HUDEP-2 (cell line): Measurements from ENCODE around the gene C1QTNF4.

Experiments used
- DNase-seq, 76 experiments: peaks; one replicate each; lab custom pipeline; 2025; ENCODE audit not compliant: unreplicated experiment in 76 of 76; lab: John Stamatoyannopoulos, UW

Gene C1QTNF4

DNA sequence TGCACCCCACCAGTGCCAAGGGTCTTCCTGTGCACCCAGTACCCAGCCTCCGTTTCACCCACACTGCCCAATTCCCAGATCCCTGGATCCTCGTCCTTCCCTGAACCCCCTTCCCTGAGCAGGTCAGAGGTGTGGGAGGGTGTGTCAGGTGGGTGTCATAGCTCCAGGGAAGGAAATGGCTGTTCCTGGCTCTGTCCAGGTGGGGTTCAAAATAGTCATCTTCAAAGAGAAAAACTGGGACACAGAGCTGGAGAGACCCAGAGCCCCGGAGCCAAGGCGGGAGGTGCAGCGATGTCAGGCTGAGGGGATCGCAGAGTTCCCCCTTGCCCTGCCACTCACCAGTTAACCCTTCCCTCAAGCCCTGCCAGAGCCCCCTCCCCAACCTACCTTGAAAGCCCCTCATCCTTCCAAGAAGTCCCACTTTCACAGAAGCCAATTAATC lies 698 bp downstream of the C1QTNF4 start:
- DNase-seq: no peak

DNA sequence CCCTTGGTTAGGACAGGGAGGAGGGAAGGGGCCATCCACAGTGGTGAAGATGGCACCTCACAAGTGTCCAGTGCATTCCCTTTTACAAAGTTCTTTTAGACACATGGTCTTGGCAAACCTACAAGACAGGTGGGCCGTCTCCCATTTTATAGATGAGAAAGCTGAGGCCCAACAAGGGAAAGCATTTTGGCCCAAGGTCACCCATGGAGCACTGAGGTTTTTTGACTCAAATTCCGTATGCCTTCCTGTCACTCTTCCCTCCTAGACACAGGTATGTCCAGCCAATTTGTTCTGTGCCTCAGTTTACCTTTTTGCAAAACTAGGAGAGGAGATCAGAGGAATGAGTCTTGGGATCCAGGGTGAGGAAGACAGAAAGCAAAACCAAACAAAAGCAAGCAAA lies 1.2 kb downstream of the C1QTNF4 start:
- DNase-seq: no peak

DNA sequence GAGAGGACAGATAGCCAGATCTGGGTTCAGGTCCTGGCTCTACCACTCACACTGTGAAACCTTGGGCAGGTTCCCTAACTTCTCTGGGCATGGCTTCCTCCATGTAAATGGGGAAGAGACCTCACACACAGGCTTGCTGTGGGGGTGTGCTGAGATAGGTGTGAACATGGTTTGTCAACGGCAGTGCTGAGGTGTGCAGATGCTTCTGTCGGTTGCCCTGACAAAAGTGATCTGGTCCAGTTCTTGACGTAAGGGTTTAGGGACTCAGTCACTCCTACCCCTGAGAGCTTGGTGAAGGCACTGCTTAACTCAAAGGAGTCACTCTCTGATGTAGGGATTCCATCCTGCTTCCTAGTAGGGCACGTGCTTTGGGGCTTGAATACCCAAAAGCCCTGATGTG lies 2.0 kb downstream of the C1QTNF4 start:
- DNase-seq: no peak

DNA sequence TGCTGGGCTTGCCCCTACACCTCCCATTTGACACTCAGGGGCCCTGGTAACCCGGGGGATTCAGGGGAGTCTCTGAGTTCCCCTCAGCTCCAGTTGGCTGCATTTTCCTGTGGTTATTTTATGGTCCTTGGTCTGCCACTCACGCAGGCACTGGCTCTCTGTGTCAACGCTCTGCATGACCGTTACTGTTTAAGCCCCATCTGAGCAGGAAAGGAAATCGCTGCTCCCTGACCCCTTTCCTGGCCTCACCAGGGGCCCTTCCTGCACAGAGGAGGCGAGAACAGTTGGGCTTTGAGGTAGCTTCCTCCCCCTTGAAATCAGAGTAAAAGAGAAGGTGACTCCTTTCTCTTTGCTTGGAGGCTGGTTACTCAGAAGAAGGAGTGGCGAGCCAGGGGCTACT lies 2.4 kb downstream of the C1QTNF4 start:
- no peak for DNase-seq

DNA sequence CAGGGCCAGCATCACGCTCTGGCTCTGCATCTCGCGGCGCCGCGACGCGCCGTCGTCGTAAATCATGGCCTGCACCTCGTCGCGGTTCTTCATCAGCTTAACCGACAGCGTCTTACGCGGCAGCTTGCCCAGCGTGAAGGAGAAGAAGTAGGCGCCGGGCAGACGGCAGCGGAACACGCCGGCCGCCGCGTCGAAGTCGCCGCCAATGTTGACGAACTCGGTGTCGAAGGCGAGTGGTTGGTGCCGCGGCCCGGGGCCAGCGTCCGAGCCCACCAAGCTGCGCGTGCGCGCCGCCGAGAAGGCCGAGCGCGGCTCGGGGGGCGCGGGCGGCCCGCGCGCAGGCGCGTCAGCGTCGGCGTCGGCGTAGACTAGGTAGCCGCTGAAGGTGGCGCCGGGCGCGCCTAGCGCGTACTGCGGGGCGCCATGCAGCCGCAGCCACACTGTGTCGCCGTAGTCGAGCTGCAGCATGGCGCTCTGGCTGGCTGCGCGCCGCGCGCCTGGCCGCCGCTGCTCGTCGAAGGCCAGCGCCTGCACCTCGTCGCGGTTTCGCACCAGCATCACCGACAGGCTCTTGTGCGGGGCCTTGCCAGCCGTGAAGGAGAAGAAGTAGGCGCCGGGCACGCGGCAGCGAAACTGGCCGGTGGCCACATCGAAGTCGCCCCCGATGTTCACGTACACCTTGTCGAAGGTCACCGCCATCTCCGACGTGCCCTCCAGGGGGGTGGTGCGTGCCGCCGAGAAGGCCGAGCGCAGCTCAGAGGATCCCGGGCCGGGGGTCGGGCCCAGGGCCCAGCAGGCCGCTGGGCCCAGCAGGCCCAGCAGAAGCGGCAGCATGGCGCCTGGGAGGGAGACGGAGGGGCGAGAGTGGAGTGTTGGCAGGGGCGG lies 4.0 kb downstream of the C1QTNF4 start:
- DNase-seq: no peak

DNA sequence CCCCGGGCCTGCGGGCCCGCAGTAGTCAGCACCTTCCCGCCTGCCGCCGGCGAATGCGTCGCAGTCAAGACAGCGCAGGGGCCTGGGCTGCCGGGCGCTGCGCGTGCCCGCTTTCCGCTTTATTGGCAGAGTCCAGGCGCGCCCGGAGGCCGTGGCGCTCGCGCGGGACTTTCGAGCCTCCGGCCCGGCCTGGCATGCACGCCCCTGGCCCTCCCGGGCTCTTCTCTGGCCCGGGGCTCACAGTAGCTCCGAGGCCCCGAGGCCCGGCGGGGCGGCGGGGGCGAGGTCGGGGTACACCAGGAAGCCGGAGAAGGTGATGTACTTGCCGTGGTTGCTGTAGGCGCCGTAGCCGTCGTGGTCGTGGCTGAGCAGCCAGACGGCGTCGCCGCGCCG lies 4.6 kb downstream of the C1QTNF4 start:
- DNase-seq: no peak

DNA sequence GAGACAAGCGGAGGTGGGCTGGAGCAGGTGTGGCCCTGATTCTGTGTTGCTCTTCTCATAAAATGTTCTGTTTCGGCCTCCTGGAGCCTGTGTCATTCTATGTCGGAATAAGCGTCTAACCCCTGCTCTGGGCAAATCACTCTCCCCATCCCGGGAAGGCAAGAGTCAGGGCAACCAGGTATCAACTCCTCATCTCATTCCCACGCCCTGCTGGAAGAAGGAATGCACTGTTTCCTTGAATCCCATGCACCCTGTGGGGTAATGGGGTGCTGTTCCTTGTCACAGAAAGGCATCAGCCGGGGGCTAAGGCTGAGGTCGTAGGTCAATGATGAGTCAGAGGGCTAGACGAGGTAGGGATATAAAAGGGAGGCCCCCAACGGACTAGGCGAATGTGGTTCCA lies 5.1 kb downstream of the C1QTNF4 start:
- DNase-seq: no peak

DNA sequence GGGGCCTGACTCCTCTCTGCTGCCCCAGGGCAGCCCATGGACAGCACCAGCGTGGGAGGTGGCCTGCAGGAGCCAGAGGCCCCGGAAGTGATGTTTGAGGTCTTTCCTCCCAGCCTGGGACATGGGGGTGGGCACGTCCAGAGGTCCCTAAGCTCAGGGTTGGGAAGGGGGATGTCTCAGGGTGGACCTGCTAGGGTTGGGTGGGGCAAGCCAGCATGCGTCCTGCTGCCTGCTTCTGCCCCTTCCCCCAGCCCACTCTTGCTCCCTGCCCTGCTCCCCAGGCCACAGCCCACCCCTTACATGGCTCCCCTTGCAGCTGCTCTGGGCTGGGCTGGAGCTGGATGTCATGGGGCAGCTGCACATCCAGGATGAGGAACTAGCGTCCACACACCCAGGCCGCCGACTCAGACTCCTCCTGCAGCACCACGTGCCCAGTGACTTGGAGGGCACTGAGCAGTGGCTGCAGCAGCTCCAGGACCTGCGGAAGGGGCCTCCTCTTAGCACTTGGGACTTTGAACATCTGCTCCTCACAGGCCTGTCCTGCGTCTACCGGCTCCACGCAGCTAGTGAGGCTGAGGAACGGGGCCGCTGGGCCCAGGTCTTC lies 6.4 kb downstream of the C1QTNF4 start:
- DNase-seq: no peak

DNA sequence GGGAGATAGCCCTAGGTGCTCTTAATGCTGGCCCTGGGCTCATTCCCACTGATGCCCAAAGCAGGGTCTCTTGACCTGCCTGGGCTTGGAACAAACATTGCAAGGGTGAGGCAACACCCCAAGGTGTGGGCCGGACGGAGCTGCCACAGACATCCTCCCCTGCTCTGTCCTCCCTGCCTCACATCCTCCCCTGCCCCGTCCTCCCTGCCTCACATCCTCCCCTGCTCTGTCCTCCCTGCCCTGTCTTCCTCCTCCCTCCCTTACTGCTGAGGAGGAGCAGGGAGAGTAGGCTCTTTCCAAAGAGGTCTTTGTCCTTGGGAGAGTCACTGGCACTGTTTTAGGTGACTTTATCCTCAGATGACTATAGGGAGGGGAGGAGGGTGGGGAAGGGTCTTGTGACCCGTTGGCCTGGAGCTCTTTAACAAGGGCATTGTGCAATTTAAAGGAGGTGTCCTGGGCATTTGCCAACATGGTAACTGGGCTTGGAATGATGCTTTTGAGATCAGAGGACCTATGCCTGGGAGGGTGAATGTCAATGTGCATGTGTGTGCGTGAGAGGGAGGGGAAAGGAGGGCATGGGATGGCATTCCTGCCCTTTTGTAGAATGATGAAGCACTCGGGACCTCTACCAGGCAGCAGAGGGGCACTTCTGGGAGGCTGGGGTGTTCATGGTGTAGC lies 7.0 kb downstream of the C1QTNF4 start:
- DNase-seq: no peak

DNA sequence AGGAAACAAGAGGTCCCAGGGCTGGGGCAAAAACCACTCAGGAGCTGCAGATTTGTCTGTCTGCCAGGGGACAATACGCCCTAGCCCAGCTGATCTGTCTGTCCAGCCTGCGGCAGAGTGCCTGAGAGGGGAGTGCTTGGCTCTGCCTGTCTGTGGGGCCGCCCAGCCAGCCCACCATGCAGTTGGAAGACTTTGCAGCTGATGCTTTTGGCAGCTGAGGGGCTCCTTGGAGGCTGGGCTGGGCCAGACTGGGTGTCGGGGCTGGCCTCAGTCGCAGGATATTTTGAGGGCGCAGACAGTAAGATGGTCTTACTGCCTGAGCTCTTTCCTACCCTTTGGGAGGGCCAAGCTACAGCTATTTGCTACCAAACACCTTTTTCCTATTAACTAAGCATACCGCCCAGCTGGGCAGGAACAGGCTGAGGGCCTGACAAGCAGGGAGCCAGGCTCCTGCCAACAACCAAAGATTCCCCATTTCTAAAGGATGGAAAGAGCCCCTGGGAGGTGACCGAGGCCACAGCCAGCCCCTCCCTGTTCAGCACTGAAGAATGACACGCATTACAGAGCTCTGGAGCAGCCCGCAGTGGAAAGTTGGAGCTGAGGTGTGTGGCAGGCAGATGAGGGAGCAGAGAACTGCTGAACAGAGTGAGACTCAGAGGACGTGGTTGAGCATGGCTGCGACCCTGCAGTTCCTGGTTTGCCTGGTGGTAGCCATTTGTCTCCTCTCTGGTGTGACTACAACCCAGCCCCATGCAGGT lies 7.9 kb downstream of the C1QTNF4 start, which contains the start of gene FAM180B:
Gene FAM180B (plus strand): TSS at position 581 of the 758 bp plus-strand sequence. CDS start 91 bp downstream, at position 672.
- DNase-seq: no peak

DNA sequence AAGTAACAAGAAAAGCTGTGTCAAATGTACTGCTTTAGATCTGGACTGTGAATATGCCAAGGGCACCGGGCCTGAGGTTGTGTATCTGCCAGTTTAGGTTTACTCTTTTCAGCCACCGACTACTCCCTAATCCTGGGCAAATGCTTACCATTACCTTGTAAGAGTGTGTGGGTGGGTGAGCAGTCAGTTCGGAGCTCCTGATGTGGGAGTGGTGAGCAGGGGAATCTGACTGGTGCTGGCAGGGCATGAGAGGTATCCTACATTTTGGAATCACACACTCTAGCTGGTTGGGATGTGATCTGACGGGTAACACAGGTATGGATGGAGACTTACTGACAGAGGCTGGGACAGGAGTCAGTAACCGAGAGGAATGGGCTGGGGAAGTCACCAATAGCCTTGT lies 10.4 kb downstream of the C1QTNF4 start:
- DNase-seq: no peak

DNA sequence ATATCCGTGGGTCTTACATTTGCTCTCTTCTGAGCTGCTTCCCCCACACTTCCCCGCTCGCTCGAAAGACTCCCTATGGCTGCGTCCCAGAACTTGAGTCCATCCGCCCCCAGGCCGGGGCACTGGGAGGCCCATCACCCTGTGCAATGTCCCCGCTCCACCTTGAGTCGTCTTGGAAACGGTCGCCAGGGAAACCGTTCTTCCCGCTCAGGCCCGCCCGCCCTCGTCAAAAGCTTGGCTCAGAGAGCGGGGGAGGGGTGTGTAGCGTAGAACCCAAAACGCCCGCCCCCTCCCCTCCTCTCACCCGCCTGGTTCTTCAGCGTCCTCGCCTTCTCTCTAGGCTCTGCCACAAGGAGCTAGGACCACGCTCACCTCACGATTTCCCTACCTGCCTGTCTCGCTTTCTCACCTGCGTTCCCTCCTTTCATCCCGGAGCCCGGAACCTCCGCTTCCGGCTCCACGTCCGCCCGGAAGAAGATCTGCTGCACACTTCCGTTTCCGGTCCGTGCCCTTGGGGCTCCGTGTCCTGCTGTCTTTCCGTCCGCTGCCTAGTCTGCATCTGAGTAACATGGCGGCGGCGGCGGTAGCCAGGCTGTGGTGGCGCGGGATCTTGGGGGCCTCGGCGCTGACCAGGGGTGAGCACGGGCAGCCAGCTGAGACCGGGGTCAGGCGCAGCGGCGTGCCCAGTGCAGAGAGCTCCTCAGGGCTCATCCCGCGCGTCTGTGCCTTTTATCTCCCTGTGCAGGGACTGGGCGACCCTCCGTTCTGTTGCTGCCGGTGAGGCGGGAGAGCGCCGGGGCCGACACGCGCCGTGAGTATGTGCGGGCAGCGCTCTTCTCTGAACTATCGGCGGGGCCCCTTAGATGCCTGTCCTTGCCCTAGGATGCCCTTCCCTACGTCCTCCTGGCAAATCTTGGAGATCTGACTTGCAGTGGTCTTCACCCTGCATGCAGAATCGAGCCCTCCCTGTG lies 15.4 kb downstream of the C1QTNF4 start, which contains the start of the genes KBTBD4 and NDUFS3:
Gene KBTBD4 (minus strand): TSS at position 447 of the 971 bp plus-strand sequence. CDS start 19 bp downstream, at position 428.
Gene NDUFS3 (plus strand): TSS at position 551 of the 971 bp plus-strand sequence. CDS start 18 bp downstream, at position 569.
- DNase-seq: peak in 75 of 76 experiments; percentile 19 to 95 (median 76)

DNA sequence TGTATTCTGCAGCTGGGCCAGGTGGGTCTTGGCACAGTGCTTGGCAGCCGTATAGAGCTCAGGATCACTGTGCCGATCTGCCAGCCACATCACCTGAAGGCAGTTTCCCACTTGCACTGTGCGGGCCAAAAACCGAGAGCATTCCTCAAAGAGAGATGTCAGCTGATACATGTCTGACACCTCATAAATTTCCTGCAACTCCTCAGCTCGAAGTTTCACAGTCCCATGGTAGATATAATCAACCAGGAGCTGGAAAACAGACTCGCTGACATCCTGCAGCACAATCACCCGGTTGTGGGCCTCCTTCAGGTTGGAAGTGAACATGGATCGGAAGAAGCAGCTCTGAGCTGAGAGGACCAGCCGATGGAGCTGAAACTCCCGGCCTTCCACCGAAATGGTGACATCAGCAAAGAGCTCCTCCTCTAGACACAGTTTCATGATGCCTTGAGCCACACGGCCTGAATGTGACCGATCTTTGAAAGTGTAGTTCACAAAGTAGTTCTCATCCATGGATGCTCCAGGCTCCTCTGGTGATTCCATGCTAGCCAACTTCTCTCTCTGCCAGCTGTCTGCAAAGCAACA lies 16.7 kb downstream of the C1QTNF4 start:
- DNase-seq: no peak

DNA sequence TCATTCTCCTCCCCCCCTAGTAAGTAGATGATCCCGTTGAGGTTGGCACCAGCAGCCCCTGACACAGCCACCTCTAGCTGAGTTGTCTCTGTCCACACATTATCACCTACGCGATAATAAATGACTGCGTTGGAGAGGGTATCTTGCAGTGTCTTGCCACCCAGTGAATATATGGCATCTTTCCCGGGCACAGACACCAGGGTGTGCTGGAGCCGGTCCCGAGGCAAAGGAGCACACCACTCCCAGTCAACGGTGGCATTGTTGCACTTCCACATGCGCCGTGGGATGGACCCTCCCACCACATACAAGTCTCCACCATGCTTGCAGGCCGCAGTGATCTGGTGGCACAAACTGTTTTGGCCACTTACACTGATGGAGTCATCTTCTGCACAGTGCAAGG lies 20.9 kb downstream of the C1QTNF4 start:
- no peak for DNase-seq

DNA sequence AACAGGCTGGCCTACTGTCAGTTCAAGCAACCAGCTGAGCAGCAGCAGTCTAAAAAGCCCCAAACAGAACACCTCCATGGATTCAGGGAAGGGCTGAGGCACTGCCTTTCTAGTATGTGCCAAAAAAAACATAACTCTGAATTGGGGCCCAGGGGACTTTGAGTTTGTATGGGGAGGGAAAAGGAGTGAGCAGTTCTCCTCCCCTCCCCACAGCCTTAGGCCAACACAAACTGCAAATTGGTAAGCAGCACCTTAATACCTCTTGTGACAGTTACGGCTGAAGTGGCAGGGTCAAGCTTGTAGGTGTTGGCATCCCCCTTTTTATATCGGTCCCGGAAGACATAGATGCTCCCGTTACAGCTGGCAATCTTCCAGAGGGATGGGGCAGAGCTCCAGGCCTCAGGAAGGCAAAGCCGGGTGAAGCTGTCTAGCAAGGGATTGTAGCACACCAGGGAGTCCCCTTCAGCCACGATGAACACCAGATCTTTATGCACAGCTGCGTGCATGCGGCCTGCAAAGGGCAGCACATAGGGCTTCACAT lies 21.4 kb downstream of the C1QTNF4 start:
- no peak for DNase-seq

DNA sequence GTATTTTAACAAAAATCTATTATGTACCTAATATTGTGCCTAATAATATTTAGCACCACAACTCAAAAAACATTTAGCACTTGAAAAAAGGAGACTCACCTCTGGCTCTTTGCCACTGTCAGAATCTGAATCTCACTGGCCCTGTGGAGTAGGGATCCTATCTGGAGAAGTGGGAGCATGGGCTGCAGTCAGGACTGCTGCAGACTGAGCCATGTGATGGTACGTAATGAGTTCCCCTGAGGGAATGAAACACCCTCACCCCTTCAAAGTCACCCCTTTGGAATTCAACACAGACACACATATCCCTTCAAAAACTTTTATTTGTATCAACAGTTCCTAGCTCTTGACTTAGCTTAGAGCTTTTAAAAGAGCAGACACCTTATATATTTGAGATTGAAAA lies 22.3 kb downstream of the C1QTNF4 start:
- no peak for DNase-seq

DNA sequence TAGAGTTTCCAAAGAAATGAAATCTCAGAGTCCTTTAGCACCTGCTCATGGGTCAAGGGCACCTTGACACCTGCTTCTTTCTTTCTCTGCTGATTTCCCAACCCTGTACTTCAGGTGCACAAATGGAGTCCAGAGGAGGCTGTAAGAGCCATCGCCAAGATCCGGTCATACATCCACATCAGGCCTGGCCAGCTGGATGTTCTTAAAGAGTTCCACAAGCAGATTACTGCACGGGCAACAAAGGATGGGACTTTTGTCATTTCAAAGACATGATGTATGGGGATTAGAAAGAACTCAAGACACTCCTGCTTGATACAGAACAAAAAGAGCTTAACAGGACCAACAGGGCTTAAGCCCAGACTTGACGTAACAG lies 22.9 kb downstream of the C1QTNF4 start:
- no peak for DNase-seq

DNA sequence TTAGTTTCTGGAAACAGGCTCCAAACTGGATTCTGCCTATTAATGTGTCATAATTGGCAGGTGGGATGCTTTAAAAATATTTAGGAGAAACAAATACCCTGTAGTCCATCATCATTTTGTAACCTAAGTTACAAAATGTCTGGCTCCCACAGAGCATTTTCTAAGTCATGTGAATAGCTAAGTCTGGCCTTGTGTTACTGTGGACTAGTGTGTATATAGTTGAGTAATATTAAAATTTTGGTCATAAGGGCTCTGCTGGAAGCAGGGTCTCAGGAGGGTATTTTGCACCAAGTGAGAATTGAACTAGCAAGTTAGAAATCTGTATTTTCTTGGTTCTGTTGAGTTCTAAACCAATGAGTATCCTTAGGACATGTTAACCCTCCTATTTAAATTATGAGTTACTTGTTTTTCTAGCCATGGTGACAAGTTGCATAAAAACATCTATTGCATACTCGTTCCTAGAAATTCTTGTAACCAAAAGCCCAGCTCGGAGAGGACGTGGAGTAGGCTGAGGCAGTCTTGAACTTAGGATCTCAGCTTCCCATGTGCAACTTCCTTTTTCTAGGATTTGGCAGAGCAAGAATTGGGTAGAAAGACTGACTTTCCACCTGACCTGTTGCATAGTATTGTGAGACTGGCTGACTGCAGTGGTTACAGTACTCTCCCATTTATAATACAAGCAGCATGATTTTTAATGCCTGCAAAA lies 23.4 kb downstream of the C1QTNF4 start:
- DNase-seq: no peak
